CD1c-positive myeloid dendritic cell (primary cell): ENCODE measurements around the gene DNASE2.
A peak's percentile ranks its signal among the peaks of the same experiment; 100 is the strongest.
"Not testable (repeated sequence)": the region's sequence is repeated elsewhere in the genome, so short reads cannot be mapped to it uniquely, and the experiment has no call there.

ENCODE experiments used
- DNase-seq: peaks from one replicate; pipeline ENCODE4 v3.0.0-alpha.2; 2016; ENCODE audit errors: extremely low spot score

The DNASE2 gene, protein sequence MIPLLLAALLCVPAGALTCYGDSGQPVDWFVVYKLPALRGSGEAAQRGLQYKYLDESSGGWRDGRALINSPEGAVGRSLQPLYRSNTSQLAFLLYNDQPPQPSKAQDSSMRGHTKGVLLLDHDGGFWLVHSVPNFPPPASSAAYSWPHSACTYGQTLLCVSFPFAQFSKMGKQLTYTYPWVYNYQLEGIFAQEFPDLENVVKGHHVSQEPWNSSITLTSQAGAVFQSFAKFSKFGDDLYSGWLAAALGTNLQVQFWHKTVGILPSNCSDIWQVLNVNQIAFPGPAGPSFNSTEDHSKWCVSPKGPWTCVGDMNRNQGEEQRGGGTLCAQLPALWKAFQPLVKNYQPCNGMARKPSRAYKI

DNA sequence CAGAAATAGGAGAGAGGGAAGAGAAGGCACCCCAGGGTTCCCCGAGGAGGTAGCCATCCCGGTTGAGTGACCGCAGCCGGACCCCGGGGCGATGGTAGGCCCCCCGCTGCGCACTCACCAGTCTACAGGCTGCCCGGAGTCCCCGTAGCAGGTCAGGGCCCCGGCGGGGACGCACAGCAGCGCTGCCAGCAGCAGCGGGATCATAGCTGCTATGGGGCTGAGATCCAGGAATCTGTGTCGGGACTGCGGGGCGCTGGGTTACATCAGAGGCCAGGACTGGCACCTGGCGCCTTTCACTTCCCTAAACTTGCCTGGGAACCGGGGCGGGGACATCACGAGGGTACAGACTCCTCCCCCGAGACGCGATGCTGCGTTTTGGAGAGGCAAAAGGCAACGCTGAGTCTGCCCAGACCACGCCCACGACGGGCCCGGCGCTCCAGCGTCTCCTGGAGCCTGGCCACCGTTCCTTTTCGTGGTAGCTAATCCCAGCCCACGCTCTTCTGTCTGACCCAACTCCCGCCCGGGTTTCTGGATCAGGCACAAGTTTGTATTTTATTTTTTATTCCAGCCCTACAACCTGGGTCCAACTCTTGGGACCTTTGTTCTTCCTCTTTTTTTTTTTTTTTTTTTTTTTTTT lies at the start of gene DNASE2:
Gene DNASE2 (minus strand): TSS at position 278 of the 637 bp plus-strand sequence. CDS start 74 bp downstream, at position 204.
- peak; percentile 96 for DNase-seq

DNA sequence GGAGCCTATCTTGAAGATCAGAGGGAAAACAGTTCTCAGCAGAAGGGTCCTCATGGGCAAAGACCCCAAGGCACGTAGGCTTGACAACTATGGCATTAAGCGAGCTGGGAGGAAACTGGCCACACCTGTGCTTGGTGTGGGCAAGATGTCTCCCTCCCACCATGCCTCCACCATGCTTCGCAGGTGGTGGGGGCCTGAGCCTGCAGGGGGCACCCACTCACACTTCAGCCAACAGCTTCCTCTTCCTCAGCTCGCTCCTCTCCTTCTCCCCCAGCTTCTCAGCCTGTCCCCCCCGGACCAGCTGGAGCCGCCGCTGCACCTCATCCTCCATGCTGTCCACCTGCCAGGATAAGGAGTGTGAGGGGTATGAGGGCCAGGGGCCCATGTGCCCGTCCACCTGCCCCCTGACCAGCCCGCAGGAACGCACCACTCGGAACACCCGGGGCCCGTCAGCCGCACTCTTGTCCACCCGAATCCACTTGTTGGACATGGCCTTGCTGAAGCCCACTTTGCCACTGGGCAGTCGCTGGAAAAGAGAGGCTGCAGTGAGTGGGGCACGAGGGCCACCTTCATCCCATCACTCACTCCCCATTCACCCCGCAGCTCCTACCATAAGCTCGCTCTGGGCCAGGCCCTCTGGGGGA lies 48.9 kb upstream of the DNASE2 start:
- DNase-seq, result no peak

DNA sequence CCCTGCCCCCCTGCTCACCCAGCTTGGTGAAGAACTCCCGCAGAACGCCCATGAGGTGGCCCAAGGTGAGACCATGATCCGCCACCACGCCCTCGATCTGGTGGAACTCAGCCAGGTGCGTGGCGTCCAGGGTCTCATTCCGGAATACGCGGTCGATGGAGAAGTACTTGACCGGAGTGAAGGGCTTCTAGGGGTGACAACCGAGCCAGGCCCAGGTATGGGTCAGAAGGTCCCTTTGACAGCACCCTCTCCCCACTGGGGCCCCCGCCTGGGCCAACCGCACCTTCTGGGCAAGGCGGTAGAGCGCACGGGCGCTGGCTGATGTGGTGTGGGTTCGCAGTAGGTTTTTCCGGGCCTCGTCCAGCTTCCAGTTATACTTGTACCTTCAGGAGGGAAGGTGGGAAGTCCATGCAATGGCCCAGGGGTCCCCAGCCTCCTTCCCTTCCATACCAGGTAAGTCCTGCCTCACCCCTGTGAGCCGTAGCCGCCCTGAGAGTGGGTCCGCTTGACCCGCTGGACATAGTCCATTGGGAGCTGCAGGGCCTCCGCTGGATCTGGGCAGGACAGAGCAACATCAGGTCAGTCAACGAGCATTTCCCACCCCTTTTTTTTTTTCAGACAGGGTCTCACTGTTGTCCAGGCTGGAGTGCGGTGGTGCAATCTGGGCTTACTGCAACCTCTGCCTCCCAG lies 43.5 kb upstream of the DNASE2 start:
- DNase-seq, result no peak

DNA sequence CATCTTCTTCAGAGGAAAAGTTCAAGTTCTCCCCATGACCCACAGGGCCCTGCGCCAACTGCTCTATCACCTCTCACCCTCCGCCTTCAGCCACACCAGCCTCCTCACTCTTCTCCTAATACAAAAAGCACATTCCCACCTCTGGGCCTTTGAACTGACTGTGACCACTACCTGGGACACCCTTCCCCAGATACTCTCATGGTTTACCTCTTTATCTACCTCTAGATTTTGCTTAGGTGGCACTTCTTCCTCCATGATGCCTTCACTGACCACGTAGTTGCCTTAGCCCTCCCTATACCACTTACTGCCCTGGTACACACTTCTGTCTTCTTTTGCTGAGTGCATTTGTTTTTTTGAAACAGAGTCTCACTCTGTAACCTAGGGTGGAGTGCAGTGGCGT lies 41.7 kb upstream of the DNASE2 start:
- DNase-seq, result no peak

DNA sequence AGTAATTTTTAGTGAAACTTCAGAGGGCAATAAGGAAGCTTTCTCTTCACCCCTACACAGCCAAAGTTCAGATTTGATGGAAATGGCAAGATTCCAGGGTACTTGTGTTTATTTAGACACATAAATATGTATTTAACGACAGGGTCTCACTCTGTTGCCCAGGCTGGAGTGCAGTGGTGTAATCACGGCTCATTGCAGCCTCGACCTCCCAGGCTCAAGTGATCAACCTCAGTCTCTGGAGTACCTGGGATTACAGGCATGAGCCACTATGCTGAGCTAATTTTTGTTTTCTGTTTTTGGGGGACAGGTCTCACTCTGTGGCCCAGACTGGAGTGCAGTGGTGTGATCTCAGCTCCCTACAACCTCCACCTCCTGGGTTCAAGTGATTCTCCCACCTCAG lies 39.8 kb upstream of the DNASE2 start:
- DNase-seq, result no peak

DNA sequence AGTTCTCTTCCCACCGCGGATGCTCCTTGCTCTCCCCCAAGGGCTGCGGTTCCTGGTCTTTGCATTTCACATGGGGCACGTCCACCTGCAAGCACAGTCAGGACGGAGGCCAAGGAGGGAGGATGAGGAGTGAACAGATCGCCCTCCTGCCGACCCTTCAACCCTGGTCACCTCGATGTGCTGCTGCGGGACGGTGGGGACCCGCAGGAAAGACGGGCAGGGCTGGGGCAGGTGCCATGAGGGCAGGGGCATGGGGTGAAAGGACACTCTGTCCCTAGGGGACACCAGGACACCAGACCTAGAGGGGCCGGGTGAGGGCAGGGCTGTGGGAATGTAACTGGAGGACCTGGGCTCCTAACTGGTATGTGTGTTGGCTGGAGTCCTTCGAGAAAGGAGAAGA lies 37.0 kb upstream of the DNASE2 start:
- DNase-seq, result no peak

DNA sequence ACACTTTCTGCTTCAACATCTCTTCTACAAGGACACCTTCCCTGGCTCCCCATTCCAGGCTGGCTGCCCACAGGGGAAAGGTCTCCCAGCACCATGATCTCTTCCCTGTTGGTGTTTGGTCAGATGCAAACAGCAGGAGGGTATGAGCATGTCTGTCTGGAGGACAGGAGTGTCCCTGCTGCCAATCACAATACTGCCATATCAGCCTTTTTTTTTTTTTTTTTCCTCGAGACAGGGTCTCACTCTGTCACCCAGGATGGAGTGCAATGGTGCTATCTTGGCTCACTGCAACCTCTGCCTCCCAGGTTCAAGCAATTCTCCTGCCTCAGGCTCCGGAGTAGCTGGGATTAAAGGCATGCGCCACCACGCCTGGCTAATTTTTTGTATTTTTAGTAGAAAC lies 34.6 kb upstream of the DNASE2 start:
- not testable (repeated sequence) for DNase-seq

DNA sequence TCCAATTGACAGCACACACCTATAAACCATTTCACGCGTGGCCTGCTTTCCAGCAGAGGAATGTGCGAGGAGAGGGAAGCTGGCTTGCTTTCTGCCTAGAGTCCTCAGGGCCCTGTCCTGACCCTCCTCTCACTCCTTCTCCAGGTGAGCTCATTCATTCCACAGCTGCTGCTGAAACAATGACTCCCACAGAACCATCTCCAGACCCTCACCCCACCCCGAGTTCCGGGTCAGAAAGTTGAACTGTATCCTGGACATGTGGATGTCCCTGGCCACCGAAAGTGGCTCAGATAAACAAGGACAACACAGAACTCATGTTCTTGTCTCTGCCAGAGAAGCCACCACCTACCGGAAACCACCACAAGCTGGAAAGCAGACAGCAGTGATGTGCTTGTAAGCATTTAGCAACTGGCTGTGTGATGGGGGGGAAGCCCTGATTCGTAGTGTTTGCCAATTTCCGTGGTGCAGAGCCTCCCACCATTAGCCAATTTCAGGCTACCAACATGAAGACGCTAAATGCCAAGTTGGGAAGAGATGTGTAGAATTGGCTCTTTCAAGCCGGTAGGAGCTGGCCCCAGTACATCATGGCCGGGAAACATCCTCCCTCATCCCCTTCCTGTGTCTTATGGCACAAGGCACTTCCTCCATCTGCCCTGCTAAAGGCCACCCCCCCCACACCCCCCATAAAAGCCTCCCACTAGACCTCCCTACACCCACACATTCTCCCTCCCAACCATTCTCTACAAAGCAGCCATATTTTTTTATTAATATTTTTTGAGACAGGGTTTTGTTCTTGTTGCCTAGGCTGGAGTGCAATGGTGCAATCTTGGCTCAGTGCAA lies 32.8 kb upstream of the DNASE2 start:
- DNase-seq, result peak; percentile 26

DNA sequence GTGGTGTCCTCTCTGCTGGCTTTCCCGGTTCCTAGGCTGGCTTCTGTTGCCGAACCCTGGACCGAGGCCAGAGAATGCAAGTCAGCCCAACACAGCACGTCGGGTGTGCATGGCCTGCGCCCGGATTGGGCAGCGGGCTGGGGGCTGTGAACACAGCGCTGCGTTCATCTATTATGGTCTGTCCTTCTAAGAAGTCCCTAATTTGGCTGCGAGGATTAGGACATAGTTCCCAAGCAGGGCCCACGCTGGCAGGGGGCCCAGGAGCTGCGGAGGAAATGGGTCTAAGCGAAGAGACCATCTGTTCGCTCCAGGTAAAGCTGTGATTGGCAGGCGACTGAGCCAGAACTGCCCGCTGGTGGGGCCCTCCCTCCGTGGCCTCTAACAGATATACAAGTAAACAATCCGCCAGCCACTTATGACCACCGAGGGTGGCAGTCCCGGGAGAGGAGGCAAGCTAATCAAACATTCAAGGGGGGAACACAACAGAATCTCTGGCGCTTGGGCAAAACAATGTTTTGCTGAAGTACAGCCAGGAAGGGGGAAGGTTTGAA lies 31.8 kb upstream of the DNASE2 start:
- DNase-seq, result no peak

DNA sequence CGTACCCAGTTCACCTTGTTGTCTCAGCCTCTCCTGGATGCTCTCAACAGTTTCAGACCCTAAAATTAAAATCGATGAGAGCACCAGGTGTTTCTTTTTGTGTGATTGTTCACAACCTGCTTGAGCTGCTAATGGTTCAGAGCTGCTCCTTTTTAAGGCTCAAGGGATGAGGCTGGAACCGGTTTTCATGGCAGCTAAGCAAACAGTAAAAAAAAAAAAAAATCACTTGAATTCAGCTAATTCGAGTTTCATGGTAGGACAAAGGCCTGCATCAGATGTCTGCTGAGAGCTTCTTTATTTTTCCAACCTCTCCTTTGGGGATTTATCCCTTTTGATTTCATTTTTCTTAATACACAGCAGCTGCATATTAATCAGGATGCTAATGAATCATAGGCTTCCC lies 31.3 kb upstream of the DNASE2 start:
- DNase-seq, result no peak

DNA sequence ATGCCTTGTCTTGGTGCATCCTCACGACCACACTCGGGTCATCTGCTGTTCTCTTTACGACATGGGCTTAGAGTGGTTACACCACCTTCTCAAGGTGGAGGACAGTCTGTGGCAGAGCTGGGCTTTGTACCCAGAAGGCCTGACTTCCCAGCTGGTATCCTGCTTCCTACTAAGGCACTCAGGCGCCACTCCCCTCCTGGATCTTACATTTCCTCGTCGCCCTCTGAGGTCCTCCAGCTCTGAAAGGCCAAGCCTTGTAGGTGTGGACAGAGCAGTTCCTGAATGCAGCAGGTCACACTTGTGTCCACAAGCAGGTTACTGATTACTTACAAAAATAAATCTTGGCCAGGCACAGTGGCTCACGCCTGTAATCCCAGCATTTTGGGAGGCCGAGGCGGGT lies 25.9 kb upstream of the DNASE2 start:
- DNase-seq, result no peak

DNA sequence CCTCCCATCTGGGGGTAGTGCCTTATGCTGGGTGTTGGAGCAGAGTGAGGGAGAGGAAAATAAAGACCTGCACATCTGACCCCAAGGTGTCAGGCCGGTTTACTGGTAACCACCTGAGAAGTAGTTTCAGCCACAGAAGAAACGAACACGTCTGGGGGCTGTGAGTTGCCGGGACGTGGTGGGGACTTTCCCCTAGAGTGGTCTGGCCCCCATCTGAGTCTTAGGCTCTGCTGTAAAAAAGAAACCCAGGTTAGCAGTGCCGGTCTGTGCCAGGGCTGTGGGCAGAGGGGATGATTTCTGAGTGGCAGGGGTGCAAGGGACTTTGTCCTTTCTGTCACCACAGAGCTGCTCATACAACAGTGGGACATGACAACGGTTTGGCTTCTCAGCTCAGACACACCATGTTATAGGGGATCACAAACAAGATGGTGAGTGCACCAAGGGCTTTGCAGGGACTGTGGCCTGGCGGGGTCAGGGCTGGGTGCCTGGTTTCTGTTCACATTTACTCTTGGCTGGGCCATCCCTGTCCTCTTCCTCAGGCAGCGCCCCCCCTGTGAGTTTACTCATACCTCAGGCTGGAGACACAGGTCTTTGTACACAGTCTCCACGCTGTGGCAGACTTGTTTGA lies 18.8 kb upstream of the DNASE2 start:
- DNase-seq, result no peak

DNA sequence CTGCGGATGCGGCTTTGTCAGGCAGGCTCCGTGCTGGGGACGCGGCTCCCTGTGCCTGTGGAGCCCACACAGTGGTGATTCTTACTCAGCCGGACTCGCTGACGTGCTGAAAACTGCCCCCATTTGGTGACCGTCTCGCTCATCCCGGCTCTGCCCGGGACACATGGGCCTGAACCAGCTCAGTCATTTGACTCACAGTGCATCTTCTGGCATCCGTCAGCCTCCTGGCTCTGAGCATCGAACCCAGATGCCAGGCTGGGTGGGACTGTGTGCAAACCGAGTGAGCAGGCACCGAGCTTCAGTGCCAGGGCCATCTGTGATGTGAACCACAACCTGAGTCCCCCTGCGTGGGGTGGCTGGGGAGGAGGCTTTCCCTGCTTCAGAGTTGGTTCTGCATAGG lies 15.2 kb upstream of the DNASE2 start:
- no peak for DNase-seq

DNA sequence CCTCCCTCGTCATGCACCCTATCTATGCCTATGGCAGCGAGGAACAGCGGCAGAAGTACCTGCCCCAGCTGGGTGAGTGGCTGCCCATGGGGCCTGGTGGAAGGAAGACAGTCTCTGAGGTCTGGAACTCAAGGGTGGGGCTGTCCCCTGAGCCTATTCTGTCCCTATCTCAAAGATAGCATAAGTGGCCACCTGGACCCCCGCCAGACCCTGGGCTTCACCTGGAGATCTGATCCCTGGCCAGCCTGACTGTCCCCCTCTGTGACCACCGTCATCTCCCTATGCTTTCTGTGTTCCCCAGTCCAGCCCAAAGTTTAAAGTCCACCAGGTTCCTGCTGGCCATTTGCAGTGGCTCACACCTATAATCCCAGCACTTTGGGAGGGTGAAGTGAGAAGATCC lies 12.3 kb upstream of the DNASE2 start:
- no peak for DNase-seq

DNA sequence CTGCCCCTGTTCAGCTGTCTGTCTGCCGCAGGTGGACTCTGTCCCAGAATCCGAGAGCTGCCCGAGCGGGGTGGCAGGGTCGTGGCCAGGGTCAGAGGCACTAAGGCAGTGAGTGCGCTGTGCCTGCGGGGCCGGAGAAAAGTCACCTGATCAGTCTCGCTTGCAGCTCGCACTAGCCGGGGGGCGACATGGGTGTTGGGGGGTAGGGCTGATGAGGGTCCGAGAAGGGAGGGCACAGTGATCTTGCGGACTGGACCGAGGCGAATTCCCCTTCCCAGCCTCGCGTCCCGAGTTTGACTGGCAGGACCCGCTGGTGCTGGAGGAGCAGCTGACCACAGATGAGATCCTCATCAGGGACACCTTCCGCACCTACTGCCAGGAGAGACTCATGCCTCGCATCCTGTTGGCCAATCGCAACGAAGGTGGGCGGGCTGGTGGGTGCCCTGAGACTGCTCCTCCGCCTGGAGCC lies 10.3 kb upstream of the DNASE2 start:
- no peak for DNase-seq

DNA sequence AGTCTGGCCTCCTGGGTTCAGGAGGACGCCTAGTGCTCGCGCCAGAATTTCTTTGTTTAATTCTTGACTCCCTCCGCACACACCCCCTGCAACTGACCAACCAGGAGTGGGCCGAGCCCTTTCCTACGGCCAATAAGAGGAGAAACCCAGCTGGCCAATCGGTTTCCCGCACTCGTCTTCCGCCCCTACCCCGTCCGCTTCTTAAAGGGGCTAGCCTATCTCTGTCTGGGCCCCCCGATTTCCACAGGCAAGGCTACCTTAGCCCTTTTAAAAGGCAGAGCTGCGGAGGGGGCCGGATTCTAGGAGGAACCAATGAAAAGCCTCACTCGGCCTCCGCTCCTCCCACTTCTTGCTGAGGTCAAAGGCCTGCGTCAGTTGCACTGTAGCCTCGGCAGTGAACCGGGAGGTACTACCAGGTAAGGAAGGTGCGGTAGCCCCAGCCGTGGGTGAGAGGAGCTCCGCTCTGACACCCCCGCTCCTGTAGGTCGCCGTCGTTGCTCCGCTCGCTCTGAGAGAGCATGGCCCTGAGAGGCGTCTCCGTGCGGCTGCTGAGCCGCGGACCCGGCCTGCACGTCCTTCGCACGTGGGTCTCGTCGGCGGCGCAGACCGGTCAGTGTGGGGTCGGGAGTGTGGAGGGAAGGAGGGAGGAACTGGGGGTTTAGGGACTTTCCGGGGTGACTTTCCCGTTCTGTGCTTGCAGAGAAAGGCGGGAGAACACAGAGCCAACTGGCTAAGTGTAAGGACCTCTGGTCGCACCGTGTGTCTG lies 9.7 kb upstream of the DNASE2 start, which contains the start of gene GCDH:
Gene GCDH (plus strand): TSS at position 374 of the 766 bp plus-strand sequence. CDS start 145 bp downstream, at position 519.
- DNase-seq, result peak; percentile 99

DNA sequence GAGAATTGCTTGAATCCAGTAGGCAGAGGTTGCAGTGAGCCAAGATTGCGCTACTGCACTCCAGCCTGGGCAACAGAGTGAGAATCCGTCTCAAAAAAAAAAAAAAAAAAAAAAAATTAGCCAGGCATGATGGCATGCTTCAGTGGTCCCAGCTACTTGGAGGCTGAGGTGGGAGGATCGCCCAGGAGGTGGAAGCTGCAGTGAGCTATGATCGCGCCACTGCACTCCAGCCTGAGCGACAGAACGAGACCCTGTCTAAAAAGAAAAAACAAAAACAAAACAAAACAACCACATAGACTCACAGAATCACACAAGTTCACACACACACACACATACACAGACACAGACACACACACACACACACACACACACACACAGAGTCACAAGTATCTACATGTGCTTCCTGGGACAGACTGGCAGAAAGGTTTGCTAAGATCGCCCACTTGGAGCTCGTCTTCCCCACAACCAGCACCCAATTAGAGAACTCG lies 9.1 kb upstream of the DNASE2 start:
- not testable (repeated sequence) for DNase-seq

DNA sequence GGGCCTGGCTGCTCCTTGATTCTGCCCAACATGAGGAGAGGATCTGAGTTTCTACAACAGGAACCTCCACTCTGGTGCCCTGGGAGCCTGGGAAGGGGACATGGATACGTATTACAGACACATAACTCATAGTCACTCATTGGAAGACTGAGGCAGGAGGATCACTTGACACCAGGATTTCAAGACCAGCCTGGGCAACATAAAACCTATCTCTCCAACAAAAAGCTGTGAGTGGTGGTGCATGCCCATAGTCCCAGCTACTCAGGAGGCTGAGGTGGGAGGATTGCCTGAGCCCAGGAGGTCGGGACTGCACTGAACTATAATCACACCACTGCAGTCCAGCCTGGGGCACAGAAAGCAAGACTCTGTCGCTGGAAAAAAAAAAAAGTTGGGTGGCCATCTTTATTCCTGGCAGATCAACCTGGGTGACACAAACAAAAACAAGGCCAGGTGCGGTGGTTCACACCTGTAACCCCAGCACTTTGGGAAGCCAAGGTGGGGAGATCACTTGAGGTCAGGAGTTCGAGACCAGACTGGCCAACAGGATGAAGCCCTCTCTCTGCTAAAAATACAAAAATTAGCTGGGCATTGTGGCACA lies 6.9 kb upstream of the DNASE2 start:
- no peak for DNase-seq
